Thymus (tissue), 11 donors: ENCODE results near the gene PACSIN2. TPM values are rescaled to one million over a fixed set of nuclear protein-coding genes. Genes with fewer than 3 reads are reported as not detected.
"Not testable (repeated sequence)": the region's sequence is repeated elsewhere in the genome, so short reads cannot be mapped to it uniquely, and the experiment has no call there.

Experiments used
- DNase-seq, 9 donors: peaks; one replicate each; pipeline ENCODE4 v3.0.0-alpha.2; 2013; ENCODE audit warnings: low spot score in 9 of 9, low read depth in 6 of 9, missing footprints in 1 of 9
- H3K27ac ChIP-seq, 2 donors: one replicate each; pipeline ENCODE4 v1.5.1; 2013; ENCODE audit warnings: control low read depth in 1 of 2, low read depth in 1 of 2, low read length in 1 of 2, mild to moderate bottlenecking in 1 of 2, moderate library complexity in 1 of 2
- H3K27me3 ChIP-seq, 2 donors: one replicate each; pipeline ENCODE4 v1.5.1; 2013; ENCODE audit warnings: low read length in 1 of 2; ENCODE audit not compliant: control insufficient read depth in 2 of 2, insufficient read depth in 1 of 2
- H3K36me3 ChIP-seq, 2 donors: one replicate each; pipeline ENCODE4 v1.5.1; 2013; ENCODE audit warnings: low read length in 1 of 2, mild to moderate bottlenecking in 1 of 2, moderate library complexity in 1 of 2; ENCODE audit not compliant: control insufficient read depth in 2 of 2, insufficient read depth in 2 of 2
- H3K4me1 ChIP-seq, 2 donors: one replicate each; pipeline ENCODE4 v1.5.1; 2013; ENCODE audit warnings: low read length in 2 of 2; ENCODE audit not compliant: control insufficient read depth in 2 of 2, insufficient read depth in 2 of 2
- H3K4me3 ChIP-seq, 2 donors: one replicate each; pipeline ENCODE4 v1.5.1; 2013; ENCODE audit warnings: low read length in 2 of 2, control low read depth in 1 of 2, mild to moderate bottlenecking in 1 of 2
- H3K9me3 ChIP-seq, 2 donors: one replicate each; pipeline ENCODE4 v1.5.1; 2013; ENCODE audit warnings: low read length in 1 of 2, mild to moderate bottlenecking in 1 of 2; ENCODE audit not compliant: control insufficient read depth in 2 of 2, insufficient read depth in 1 of 2
- WGBS: extraction: QIAGEN DNeasy Blood & Tissue Kit; methylation state at CpG from one replicate; pipeline ENCODE4 v1.1.7; 2013; 5-methylcytosine and 5-hydroxymethylcytosine counted together
- polyA plus RNA-seq: library from polyadenylated mRNA; stranded (reverse); fragments of 200-250 nt; gene quantifications from one replicate; pipeline ENCODE4 v1.2.3, GENCODE V29; 2013
- total RNA-seq: library from RNA; stranded (reverse); fragments of 120-200 nt; gene quantifications from one replicate; pipeline ENCODE4 v1.2.4, GENCODE V29; 2013
- donor health status: healthy.

Gene PACSIN2
- total and polyA plus RNA-seq, 2 donors, result 27.0 to 36.0 TPM

DNA sequence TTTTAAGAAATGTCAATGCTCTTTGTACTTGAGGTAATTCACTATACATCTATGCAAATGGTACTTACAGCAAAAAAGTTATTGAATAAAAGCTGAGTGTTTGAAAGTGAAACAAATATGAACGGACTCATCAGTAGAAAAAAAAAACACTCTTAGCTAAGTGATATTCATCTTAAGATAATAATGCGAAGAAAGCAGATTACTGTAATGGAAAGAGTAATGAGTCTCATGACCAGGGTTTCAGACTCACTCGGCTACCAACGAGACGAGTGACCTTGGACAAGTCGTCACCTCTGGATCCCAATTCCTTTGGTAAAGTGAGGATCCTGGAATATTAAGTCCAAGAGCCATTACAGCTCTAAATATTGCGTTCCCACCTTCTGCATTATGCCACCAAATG is 57.0 kb downstream of the PACSIN2 start:
- peaks cover 0 to 14% of the 10 kb centered on the region in 2 donors for H3K4me1 ChIP-seq
- 94% methylated on average over 7 of the region's 7 CpGs for WGBS
- no peak for DNase-seq
- no peak overlapping the region for H3K27ac ChIP-seq
- H3K36me3 ChIP-seq, result no peaks in the 10 kb centered on the region
- no peak overlapping the region for H3K4me3 ChIP-seq
- H3K27me3 ChIP-seq, result no peaks in the 10 kb centered on the region
- H3K9me3 ChIP-seq, result no peaks in the 10 kb centered on the region

- no peak overlapping the region for H3K4me3 ChIP-seq
- peaks cover 0 to 11% of the 10 kb centered on the region in 2 donors for H3K4me1 ChIP-seq
- H3K9me3 ChIP-seq, result no peaks in the 10 kb centered on the region
- no peak overlapping the region for H3K27ac ChIP-seq
- H3K36me3 ChIP-seq, result no peaks in the 10 kb centered on the region
- no peak for DNase-seq
- H3K27me3 ChIP-seq, result no peaks in the 10 kb centered on the region
- 91% methylated on average over 3 of the region's 3 CpGs for WGBS
These were observed 57.4 kb downstream of the PACSIN2 start for GRCh38 chr22:42957544-42957943.

- Histone ChIP-seq H3K27me3 (no peaks in the 10 kb centered on the region), H3K36me3 (no peaks in the 10 kb centered on the region), H3K27ac (no peak overlapping the region), H3K4me1 (peaks cover 0 to 11% of the 10 kb centered on the region in 2 donors), H3K4me3 (no peak overlapping the region), H3K9me3 (no peaks in the 10 kb centered on the region)
- no peak for DNase-seq
- whole genome bisulfite sequencing, result 97% methylated on average over 1 of the region's 1 CpG
These were observed 59.1 kb downstream of the PACSIN2 start for GRCh38 chr22:42955848-42956247.

GRCh38 chr22:42955087-42955635 is 59.8 kb downstream of the PACSIN2 start:
- H3K4me3 ChIP-seq, result no peak overlapping the region
- DNase-seq, result no peak
- H3K27me3 ChIP-seq, result no peaks in the 10 kb centered on the region
- WGBS, result 96% methylated on average over 8 of the region's 8 CpGs
- peaks cover 0 to 9% of the 10 kb centered on the region in 2 donors for H3K4me1 ChIP-seq
- no peak overlapping the region for H3K27ac ChIP-seq
- H3K36me3 ChIP-seq, result no peaks in the 10 kb centered on the region
- no peaks in the 10 kb centered on the region for H3K9me3 ChIP-seq

GRCh38 chr22:42953751-42954150 is 61.2 kb downstream of the PACSIN2 start:
- not testable (repeated sequence) for H3K27me3 ChIP-seq, DNase-seq, H3K9me3 ChIP-seq, H3K36me3 ChIP-seq, H3K4me3 ChIP-seq, H3K4me1 ChIP-seq, H3K27ac ChIP-seq
- 97% methylated on average over 6 of the region's 6 CpGs for WGBS

DNA sequence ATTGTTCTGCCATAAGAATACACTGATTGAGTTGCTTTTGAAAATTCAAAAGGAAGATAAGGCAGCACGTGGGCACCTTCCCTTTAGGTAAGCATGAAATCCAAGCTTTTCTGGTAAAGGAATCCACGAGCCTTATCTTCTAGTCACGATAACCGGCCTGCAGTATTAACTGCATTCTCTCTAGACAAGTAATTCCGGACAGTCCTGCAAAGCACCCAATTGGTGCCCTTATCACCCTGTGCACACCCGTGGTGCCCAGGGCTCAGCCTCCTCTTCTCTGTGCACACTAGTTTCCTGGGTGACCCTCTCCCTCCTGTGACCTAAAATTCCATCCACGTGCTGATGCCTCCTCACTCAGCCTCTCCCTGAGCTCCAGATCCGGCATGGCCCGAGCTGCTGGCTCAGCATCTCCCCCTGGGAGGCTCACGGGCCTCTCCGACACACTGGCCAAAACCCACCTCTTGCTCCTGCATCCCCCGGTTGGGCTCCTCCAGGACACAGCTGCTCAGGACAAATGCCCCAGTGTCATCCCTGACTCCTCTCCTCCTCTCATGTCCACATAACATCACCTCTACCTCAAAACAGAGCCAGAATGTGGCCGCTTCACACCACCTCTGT is 63.7 kb downstream of the PACSIN2 start:
- H3K36me3 ChIP-seq, result peaks cover 0 to 4% of the 10 kb centered on the region in 2 donors
- DNase-seq, result no peak

DNA sequence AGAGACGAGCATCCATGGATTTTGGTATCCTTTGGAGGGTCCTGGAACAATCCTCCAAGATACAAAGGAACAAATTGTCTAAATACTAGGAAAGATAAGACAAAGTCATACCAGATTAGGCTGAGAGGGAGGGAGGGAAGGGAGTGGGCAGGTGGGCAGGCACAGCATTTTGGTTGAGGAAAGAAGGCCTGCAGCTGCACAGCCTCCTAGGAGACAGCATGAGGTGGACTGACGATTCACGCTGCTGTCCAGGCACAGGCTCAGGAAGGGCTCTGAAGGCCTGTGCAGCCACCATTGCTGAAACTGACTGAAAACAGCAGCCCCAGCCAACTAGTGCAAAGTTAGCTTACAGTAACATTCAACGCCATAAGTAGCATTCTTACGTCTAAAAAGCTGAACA is 64.7 kb downstream of the PACSIN2 start:
- Histone ChIP-seq H3K4me1 (peaks cover 0 to 23% of the 10 kb centered on the region in 2 donors), H3K4me3 (no peak overlapping the region), H3K36me3 (peaks cover 0 to 4% of the 10 kb centered on the region in 2 donors), H3K9me3 (no peaks in the 10 kb centered on the region), H3K27ac (no peak overlapping the region), H3K27me3 (no peaks in the 10 kb centered on the region)
- DNase-seq, result no peak
- 86% methylated on average over 5 of the region's 5 CpGs for WGBS

More for the DNA sequence above, 63.7 kb downstream of the PACSIN2 start:
- no peaks in the 10 kb centered on the region for H3K27me3 ChIP-seq
- peaks cover 0 to 15% of the 10 kb centered on the region in 2 donors for H3K4me1 ChIP-seq
- 97% methylated on average over 13 of the region's 13 CpGs for WGBS
- no peaks in the 10 kb centered on the region for H3K9me3 ChIP-seq
- H3K4me3 ChIP-seq, result no peak overlapping the region
- H3K27ac ChIP-seq, result no peak overlapping the region

DNA sequence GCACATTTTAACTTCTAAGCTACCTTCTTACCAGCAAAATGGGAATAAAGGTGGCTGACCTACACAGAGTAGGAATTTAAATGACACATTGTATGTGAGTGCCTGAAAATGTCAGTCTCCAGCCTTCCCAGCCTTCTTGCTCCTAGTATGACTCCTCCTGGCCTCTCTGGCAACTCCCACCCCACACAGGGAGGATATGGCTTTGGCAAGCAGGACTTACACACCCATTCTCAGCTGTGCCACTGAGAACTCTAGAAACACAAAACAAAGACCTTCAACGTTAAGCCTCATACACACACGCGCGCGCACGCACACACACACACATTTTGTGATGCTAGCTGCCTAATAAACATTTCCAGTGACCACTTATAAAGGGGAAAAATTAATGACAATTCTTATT is 65.8 kb downstream of the PACSIN2 start:
- H3K4me3 ChIP-seq, result no peak overlapping the region
- no peaks in the 10 kb centered on the region for H3K27me3 ChIP-seq
- no peak for DNase-seq
- H3K4me1 ChIP-seq, result peaks cover 0 to 26% of the 10 kb centered on the region in 2 donors
- 94% methylated on average over 6 of the region's 6 CpGs for WGBS
- H3K9me3 ChIP-seq, result no peaks in the 10 kb centered on the region
- H3K36me3 ChIP-seq, result peaks cover 0 to 4% of the 10 kb centered on the region in 2 donors
- no peak overlapping the region for H3K27ac ChIP-seq

DNA sequence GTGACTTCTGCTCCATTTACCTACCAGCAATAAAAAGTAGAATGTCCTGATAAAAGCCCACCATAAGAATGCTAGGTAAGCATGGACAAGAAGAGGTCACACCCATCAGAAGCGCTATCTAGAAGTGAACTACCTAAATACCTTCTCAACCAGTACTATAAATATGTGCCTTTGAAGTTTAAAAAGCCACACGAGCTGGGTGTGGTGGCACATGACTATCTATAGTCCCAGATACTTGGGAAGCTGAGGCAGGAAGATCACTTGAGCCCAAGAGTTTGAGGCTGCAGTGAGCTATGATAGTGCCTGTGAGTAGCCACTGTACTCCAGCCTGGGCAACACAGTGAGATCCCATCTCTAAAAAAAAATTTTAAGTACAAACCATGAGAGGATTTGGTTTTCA is 66.7 kb downstream of the PACSIN2 start:
- DNase-seq, result no peak
- Histone ChIP-seq H3K36me3 (peaks cover 0 to 4% of the 10 kb centered on the region in 2 donors), H3K27ac (no peak overlapping the region), H3K4me1 (peaks cover 0 to 26% of the 10 kb centered on the region in 2 donors), H3K4me3 (no peak overlapping the region), H3K27me3 (no peaks in the 10 kb centered on the region), H3K9me3 (no peaks in the 10 kb centered on the region)
- WGBS, result 60% methylated on average over 2 of the region's 2 CpGs
